Right hindlimb (tissue), 1 donor: Measurements from ENCODE around the gene FBXO15.

Experiments
- DNase-seq: peaks from one replicate; pipeline ENCODE4 v3.0.0-alpha.2; 2018

The FBXO15 gene, protein sequence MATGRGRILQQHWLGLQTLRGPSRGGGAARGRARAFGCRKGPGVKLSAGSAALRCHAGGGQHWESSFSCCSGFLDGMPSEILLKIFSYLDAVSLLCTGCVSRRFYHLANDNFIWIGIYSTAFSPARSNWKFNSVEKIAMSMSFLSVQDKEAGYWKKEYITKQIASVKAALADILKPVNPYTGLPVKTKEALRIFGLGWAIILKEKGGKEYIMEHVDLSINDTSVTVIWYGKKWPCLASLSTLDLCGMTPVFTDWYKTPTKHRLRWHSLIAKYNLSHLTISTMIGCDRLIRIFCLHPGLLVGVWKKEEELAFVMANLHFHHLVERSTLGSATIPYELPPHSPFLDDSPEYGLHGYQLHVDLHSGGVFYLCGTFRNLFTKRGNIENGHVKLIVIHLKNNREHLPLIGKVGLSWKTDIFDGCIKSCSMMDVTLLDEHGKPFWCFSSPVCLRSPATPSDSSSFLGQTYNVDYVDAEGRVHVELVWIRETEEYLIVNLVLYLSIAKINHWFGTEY

DNA sequence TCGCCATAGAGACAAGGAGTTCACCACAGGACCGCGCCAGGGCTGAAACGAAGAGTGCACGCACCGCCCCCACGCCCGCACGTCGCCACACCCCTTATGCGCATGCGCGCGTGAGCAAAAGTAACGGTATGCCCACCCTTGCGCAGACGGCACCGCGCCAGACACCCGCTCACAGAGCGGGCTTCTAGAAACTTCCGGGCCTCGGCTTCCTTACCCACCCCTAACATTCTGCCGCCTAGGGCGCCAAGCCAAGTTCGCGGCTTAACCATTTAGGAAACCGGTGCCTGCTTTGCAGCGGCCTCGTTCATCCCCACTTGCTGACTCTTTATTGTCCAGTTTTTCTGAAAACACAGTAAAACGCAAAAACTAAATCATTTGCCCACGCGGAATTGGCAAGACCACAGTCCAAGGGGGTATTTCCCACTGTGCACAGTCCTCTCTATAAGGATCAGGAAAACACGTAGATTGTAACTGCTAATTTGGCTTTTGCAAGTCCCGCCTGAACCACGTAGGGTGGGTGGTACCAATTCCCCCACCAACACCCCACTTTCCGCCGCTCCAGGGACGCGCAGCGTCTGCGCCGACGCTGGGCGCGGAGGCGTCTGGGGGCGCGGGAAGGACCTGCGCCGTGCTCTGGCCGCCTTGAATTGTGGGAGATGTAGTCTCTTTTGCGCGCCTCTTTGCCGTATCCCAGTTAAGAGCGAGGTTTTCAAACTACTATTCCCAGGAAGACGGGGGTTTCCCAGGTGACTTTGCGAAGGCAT lies at the start of gene FBXO15, which contains the start of gene TIMM21:
TSS of gene FBXO15 (minus strand) at position 56 of the 764 bp plus-strand sequence. CDS start at position 7, 49 bp downstream.
TSS of gene TIMM21 (plus strand) at position 745 of the 764 bp plus-strand sequence. CDS start 286 bp downstream, outside the sequence.
- peak; percentile 97 for DNase-seq

DNA sequence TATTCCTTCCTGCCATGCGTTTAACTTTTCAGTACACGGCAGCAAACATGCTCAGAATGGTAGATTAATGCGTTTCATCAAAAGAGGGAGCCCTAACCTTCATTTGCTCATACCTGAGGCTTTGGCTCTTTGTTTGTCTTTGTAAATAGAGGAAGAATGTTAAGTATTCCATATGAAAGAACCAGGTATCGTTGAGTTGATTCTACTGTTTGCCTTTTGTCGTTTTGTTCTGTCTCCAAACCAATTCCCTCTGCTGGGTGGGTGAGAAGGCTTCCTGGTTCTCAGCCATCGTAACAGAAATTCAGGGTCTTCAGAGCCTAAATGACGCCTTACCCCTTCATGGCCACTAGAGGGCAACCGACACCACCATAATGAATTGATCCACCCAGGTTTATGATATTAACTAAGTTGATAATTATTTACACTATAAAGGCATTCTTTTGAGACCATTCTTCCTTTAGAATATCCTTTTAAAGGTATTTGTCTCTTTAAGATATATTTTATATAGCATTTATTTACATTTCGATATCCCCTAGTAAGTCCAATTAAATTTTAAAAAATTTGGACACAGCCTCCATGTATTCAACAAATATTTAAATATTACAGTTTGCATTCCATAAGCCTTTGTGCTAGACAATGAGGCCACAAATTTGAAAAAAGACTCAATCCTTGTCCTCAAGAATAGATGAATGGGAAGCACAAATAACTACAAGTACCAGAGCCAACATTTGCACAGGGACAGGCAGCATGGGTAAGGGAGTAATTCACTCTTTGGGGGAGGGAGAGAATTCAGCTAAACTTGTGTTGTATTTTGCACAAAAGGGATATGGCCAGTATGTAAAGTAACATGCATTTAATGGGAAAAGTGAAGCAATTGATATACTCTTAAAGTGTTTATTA lies 48.8 kb upstream of the FBXO15 start:
- peak; percentile 46 for DNase-seq

DNA sequence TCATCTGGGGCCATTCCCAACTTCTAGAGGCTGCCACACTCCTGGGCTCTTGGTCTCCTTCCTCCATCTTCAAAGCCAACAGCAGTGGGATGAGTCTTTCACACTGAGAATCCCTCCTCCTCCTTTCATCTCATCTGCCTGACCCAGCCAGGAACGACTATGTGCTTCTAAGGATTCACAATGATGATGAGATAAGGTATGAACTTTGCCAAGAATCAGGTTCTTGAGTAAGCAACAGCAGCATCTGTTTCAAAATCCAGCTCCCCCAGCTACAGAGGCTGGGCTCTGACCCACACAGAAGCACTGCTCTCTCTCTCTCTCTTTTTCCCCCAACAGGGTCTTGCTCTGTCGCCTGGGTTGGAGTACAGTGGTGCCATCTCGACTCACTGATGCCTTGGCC lies 47.1 kb upstream of the FBXO15 start:
- DNase-seq = no peak

DNA sequence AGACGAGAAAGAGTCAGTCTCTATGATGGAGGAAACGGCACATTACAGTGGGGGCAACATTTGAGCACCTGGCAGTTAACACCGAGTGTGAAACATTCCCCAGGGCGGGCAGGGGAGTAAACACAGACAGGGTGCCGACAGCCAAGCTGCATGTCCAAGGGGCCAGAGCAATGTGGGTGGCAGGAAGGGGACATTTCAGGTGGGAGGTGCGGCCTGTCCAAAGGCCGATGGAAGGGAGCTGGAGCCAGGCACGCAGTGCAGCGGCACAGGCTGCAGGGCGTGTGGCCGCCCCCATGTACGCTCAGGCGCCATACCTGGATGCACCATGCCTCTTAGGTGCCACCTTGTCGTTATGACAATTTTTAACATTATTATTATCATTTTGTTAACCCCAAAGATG lies 43.9 kb upstream of the FBXO15 start:
- DNase-seq = no peak

DNA sequence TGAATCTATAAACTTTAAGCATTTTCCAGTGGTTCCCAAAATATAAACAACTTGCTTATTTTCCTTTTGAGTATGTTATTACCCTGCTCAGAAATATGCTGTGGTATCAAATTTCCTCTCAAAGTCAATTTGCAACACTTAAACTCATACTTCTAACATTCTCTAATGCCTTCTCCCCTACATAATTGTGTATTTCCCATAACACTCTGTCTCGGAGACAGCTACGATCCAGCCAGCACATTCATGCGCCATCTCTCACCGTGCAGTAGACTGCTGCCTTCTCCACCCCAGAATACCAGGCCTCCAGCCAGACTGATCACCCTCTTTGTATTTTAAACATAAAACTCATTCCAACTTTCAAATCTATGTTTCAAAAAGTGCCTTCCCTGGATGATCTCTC lies 42.5 kb upstream of the FBXO15 start:
- no peak for DNase-seq

DNA sequence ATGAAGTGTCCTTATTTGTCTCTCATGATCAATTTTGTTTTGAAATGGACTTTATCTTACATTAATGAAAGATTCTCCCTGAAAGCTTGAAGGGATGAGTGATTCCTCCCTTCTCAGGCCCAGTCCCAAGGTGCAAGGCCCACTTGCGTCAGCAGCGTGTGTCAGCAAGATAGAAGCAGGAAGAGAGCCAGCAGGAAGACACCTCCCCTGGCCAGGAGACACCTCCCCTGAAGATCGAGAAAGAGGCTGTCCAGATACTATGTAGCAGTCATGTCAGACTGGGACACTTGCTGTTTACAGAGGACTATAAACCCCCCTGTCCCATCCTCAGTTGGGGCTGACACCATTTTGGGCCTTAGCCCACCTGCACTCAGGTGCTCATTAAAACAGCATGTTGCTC lies 39.0 kb upstream of the FBXO15 start:
- DNase-seq = no peak

DNA sequence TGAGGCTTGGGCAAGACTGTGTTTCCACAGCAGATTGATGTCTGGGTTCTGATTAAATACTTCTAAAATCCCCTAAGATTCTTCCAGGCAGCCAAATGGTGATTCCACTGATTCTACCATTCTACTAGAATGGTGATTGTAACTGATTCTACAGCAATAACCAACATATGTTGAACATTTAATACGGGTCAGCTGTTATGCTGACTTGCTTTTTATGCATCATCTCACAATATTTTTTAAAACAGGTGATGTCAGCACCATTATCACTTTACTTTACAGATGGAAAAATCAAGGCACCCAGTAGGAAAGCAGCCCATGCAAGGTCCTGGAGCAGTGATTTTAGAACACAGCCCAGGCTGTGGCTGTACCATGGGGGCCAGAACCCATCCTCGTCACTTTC lies 38.2 kb upstream of the FBXO15 start:
- DNase-seq = no peak

DNA sequence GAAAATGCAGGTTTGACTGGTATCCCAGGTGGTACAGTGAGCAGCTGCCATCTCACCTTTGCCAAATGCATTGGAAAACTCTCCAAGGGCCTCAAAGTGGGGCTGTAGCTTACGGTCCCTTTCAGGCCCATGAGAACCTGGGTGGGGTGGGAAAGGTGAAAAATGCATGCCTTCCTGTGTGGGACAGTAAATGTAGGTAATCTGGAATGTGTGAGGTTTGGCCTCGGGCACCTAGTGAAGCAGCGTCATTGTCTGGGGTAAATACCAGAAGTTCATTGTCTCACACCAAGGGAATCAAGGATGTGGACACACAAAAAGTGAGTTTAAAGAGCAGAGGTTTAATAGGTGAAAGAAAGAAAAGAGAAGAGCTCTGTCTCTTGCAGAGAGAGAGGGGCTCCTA lies 37.2 kb upstream of the FBXO15 start:
- DNase-seq = no peak

DNA sequence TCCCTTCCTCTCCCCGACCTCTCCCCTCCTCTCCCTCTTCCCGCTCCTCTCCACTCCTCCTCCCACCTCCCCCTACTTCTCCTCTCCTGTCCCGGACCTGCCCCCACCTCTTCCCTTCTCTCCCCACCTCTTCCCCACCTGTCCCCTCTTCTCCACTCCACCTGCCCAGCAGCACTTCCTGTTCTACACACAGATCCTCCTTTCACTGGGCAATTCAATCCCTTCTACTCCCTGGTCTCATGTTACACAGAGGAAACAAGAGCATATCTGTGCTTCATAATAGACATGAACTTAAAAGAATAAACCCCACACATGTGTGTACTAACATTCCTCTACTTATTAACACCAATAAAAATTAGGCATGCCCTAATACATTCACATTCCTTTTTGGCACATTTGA lies 35.5 kb upstream of the FBXO15 start:
- DNase-seq = no peak

DNA sequence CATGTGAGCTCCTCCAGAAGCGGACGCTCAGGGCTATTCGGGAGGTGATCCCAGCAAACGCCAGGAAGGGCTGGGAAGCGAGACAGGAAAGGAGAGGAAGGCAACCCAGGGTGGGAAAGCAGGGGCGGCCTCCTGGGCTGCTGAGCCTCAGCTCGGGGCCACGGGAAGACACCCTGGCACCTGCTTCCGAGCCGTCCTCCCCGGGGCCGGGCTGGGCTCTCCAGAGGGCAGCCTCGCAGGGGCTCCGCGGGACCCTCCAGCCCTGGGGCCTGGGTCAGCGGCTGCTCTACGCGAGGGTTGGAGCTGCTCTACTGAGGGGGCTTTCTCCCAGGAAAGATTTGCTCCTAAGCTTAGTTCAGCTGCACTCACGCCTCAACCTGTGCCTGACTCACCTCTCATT lies 34.7 kb upstream of the FBXO15 start:
- no peak for DNase-seq

DNA sequence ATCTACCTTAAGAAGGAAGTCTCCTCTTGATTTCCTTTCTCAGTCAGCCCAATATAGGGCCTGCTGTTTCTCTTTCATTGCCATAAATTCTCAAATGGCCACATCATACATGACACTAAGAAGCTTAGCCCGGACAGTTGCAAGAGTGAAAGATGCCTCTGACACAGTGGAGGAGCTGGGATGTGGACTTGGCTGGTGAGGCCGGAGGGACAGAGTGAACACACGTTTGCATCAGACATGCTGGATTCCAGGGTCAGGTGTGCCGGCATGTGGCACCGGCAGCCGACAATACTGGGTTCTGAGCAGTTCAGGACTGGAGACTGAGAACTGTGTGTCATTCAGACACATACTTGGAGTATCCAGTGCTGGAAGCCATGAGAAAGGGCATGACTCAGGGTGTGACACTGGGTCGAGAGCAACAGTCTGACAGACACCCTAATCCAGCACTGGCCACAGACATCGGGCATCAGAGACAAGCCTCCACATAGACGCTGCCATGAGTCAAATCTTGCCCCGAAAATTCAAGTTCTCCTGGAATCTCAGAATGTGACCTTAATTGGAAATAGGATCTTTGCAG lies 32.1 kb upstream of the FBXO15 start:
- no peak for DNase-seq

DNA sequence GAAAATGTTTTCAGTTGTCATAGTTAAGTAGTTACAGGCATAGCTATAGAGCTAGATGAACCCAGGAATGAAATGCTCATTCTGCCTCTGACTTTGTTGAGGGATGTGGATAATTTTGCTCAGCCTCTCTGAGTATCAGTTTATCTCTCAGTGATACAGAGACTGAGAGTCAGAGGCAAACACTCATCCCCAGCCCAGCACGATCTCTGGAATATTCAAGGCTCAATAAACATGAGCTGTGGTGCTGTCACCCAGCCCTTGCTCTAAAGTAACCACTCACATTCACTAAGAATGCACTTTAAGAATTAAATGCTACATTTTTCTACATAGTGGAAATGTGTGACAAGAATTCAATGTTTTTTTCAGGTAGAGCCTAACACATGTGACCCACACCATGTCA lies 31.2 kb upstream of the FBXO15 start:
- no peak for DNase-seq

DNA sequence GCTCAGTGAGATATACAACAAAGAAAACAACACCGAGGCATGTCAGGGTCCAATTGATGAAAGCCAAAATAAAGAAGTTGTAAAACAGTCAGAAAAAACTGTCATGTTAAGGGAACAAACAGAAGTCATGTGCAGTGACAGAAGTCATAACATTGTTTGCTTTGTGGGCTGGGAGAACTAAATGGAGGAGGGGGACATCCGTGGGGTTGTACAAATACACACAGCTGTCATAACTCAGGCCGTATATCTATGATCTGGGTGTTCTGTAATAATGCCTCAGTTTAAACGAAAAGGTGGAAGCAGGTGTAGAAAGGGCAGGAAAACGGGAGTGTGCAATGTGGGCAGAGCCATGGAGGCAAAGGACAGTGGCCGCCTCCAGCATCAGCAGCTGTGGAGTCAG lies 28.0 kb upstream of the FBXO15 start:
- no peak for DNase-seq

DNA sequence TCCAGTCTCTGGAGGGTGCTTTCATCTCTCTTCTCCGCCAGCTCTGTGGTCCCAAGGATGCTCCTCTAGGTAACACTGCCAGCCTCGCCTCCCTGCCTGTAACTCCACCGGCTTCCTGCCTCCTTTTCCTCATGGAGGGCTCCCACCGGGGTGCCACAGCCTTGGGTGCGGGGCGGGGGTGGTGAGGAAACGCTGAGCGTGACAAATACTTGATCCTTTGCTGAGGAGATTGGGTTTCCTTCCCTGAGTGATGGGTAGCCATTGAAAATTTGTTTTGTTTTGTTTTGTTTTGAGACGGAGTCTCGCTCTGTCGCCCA lies 25.8 kb upstream of the FBXO15 start:
- DNase-seq = no peak

DNA sequence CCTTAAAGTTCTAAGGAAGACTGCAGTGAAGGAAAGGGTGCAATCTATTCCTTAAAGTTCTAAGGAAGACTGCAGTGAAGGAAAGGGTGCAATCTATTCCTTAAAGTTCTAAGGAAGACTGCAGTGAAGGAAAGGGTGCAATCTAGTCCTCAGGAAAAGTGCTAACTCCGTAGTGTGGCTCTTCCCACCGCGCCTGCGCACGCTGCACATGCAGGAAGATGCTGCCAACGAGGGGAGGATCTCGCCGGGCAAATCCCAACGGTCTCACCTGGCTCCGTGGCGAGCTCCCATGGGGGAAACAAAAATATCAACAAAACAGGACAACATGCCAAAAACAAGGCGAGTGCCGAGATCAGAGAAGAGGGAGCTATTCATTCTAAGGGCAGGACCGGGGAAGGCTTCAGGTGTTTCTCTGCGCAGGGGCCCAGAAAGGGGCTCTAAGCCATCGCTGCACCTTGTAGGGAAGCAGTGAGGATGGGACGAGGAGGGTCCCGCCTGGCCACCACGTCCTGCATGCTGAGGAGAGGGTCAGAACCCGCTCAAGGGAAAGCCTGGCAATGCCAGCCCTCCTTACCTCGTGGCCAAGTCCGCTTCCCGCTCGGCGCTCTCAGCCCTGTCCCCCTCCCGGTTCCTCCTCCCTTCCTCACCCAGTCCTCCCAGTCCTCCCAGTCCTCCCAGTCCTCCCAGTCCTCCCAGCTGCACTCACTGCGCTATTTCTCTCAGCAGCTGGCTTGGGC lies 25.2 kb upstream of the FBXO15 start:
- no peak for DNase-seq

DNA sequence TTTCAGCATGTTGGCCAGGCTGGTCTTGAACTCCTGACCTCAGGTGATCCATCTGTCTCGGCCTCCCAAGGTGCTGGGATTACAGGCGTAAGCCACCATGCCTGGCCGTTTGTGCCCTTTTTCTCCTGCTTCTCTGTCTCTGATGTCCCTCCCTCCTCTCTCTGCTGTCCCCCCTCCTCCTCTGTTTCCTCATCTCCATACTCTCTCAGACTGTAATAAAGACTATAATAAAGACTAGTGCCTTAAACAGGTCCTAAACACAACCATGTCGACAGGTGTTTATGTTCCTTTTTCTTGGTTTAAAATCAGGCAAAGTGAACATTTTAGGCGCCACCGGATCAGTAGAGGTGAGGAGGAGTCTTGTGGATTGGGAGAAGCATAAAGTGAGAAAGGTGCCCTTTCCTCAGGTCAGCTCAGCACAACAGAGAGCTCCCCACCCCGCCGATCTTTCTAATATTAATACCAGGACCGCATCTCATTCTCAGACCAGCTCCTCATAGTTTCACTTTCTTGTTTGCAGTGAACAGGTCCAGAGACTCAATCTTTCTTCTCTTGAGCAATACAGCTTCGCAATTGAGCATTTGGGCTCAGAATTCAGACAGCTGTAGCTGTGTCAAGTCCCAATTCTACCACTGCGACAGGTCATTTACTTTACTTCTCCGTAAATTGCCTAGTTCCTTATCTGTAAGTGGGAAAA lies 24.4 kb upstream of the FBXO15 start:
- no peak for DNase-seq

DNA sequence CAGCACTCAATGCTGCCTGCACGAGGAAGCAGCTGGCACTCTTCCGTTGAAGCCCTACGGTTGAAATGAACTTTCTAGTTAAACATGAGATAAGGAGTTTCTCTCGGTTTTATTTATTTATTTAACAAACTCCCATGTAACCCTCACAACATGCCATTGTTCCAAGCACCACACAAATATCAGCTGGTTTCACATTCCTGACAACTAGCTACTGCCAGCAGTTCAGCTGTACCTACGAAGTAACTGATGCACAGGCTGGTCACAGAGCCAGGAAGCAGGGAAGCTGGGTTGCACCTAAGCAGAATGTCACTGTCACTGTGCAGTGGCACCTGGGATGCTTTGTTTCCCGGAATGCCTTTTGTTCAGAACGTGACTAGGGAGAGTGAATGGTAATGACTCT lies 18.8 kb upstream of the FBXO15 start:
- no peak for DNase-seq

DNA sequence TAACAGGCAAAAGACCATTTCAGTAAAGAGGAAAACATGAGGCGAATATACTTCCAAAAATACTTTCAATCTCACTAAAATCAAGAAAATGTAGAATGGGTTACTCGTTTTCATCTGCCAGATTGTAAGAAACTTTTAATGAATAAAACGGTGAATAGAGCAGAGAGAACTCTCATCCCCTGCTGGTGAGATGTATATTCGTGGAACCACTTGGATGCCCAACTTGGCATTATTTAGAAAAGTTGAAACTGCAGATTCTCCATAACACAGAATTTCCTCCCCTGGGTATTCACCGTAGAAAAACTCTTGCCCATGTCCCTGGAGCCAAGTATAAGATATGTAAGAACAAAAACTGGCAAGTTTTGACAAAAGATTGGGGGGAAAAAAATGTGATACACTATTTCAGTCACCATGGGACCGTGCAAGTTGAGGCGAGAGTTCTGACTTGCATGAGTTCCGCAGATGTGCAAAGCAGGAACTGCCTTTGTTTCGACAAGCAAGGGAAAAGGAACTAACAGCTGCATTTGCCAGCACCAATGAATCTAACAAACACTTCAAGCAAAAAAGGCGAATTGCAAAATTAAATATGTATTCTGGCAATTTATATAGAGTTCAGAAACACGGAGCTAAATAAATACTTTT lies 15.5 kb upstream of the FBXO15 start:
- no peak for DNase-seq

DNA sequence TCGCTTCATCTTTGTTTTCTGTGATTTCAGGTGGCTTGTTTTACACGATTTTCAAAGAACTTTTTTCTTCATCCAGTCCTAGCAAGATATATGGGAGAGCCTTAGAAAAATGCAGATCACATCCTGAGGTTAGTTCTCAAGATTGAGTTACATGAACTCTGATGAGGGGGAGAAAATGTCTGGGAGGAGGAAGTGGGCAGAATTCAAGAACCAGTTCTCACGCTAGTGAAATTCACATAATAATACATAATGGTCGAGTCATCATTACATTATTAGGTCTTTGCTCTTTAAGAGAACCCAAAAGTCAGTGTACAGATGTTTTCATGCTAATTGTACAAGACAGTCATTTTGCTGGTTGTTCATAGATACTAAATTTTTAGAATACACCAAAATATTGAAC lies 7.6 kb upstream of the FBXO15 start:
- no peak for DNase-seq

DNA sequence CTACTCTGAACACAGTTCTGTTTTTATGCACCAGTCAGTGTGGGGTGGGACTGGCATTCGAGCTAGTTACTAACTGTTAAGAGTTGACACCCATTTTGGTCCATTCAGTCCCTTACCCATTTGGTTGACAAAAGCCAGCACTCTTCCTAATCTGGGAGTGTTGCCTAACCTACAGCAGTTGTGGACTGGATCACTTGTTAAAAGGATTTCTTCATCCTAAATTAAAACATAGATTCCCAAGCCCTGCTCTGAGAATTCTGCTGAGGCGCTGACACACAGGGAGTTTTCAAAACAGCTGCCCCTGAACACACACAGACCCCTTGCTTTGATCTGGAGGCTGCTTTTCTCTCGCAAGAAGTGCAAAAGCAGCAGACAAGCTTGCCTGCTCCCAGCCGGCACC lies 7.1 kb upstream of the FBXO15 start:
- no peak for DNase-seq

DNA sequence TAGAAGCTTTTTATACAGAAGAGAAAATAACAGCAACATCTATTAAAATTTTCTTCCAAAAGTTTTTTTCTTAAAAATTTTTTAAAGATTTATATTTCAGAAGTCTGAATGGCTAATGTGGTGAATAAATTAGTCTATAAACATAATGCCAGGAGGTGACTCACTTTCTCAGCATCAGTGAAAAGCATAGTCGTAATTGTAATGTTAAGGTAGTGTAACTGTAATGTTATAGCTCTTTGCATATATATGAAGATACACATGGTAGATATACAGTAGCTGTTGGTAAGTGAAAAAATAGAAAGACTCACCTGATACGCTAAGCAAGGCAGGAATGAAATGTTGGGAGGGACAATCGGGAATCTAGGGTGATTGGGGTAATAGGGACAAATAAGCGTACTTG lies 6.2 kb upstream of the FBXO15 start:
- DNase-seq = no peak
